Endothelial cell of umbilical vein (primary cell): ENCODE measurements around the gene GRB2. TPM values are rescaled to one million over a fixed set of nuclear protein-coding genes. Genes with fewer than 3 reads are reported as not detected.

Experiments used
- BruUV-seq: library from RNA; stranded (reverse); fragments of 400-500 nt; replicated peaks from 2 replicates; lab custom pipeline; 2021; lab: Mats Ljungman, UMichigan
- CTCF ChIA-PET: fragments of 300-600, 350-600 bp; sonication (Branson Sonifier 250); formaldehyde crosslinking; loops from one replicate; lab custom pipeline; 2021; ENCODE audit warnings: antibody characterized with exemption, inconsistent platforms; lab: Charles Lee
- POLR2A ChIA-PET: fragments of 300-600, 350-600 bp; sonication (Branson Sonifier 250); formaldehyde crosslinking; loops from one replicate; lab custom pipeline; 2021; ENCODE audit warnings: antibody characterized with exemption, inconsistent platforms; lab: Charles Lee
- DNase-seq: peaks from one replicate; pipeline ENCODE4 v3.0.0-alpha.2; 2011; ENCODE audit warnings: low read depth, low spot score
- FAIRE-seq: peaks from 2 replicates; lab custom pipeline; 2011; peaks lifted over from hg19 to GRCh38; lab: Jason Lieb, UNC
- H2AFZ ChIP-seq: 2 replicates; pipeline ENCODE4 v1.6.0; 2012; ENCODE audit warnings: low read depth, low read length, control low read depth, inconsistent platforms
- H3K27ac ChIP-seq: 2 replicates; pipeline ENCODE4 v1.5.1; 2011; ENCODE audit warnings: low read depth, mild to moderate bottlenecking, control low read depth, low read length, moderate library complexity; ENCODE audit not compliant: insufficient read depth
- H3K27me3 ChIP-seq, 2 experiments: 2 replicates each; pipeline versions ENCODE4 v1.6.0 to v1.6.1; 2011; ENCODE audit warnings: low read length in 2 of 2, mixed read lengths in 1 of 2; ENCODE audit not compliant: control insufficient read depth in 2 of 2, insufficient read depth in 2 of 2
- H3K36me3 ChIP-seq, 2 experiments: 2 replicates in 1 of 2; 3 replicates in 1 of 2; pipeline ENCODE4 v1.5.1; 2011; ENCODE audit warnings: low read length in 2 of 2, mild to moderate bottlenecking in 1 of 2, moderate library complexity in 1 of 2; ENCODE audit not compliant: control insufficient read depth in 2 of 2, insufficient read depth in 2 of 2; ENCODE audit errors: extremely low read depth in 1 of 2
- H3K4me1 ChIP-seq: 3 replicates; pipeline ENCODE4 v1.5.1; 2011; ENCODE audit warnings: mild to moderate bottlenecking, low read length; ENCODE audit not compliant: control insufficient read depth, insufficient read depth; ENCODE audit errors: extremely low read depth
- H3K4me2 ChIP-seq: 2 replicates; pipeline ENCODE4 v1.6.1; 2011; ENCODE audit warnings: low read length, control low read depth, mixed read lengths; ENCODE audit not compliant: insufficient read depth
- H3K4me3 ChIP-seq, 3 experiments: fragments of 200-600 bp in 1 of 3; sonication (generic), shearing (Covaris generic) in 1 of 3; replicated peaks in 1 of 3; 2 replicates each; pipeline ENCODE4 v1.5.1; 2011 to 2016; ENCODE audit warnings: control low read depth in 3 of 3, low read length in 3 of 3, mild to moderate bottlenecking in 2 of 3, inconsistent platforms in 1 of 3, low read depth in 1 of 3, moderate library complexity in 1 of 3; ENCODE audit not compliant: insufficient read depth in 1 of 3
- H3K79me2 ChIP-seq: 2 replicates; pipeline ENCODE4 v1.6.0; 2012; ENCODE audit warnings: low read length, inconsistent platforms; ENCODE audit not compliant: control insufficient read depth, insufficient read depth
- H3K9ac ChIP-seq: replicated peaks from 2 replicates; pipeline ENCODE3; 2011; ENCODE audit warnings: low read length, control low read depth; ENCODE audit not compliant: insufficient read depth; ENCODE audit errors: extremely low read depth
- H3K9me1 ChIP-seq: replicated peaks from 3 replicates; pipeline ENCODE4 v1.6.0; 2011; ENCODE audit warnings: mild to moderate bottlenecking, low read length; ENCODE audit not compliant: control insufficient read depth, insufficient read depth; ENCODE audit errors: extremely low read depth
- H3K9me3 ChIP-seq: replicated peaks from 2 replicates; pipeline ENCODE4 v1.5.1; 2012; ENCODE audit warnings: low read length, inconsistent platforms; ENCODE audit not compliant: control insufficient read depth, insufficient read depth
- H4K20me1 ChIP-seq: replicated peaks from 2 replicates; pipeline ENCODE3; 2011; ENCODE audit warnings: mild to moderate bottlenecking, low read length; ENCODE audit not compliant: control insufficient read depth, insufficient read depth; ENCODE audit errors: extremely low read depth
- CTCF ChIP-seq, 2 donors: IDR thresholded peaks; 1 replicate in 1 of 2; 2 replicates in 1 of 2; pipeline ENCODE4 v1.5.1; 2011; ENCODE audit warnings: low read length in 2 of 2, mild to moderate bottlenecking in 2 of 2, moderate library complexity in 2 of 2, control low read depth in 1 of 2, inconsistent platforms in 1 of 2, low read depth in 1 of 2; ENCODE audit not compliant: insufficient read depth in 1 of 2; ENCODE audit errors: extremely low read depth in 1 of 2
- EZH2 ChIP-seq: IDR thresholded peaks from 2 replicates; pipeline ENCODE4 v1.6.1; 2012; ENCODE audit warnings: borderline replicate concordance, low read depth, mild to moderate bottlenecking, moderate library complexity, low read length, inconsistent platforms; ENCODE audit not compliant: severe bottlenecking
- FOS ChIP-seq: IDR thresholded peaks from 2 replicates; pipeline ENCODE4 v1.6.1; 2011; ENCODE audit warnings: mild to moderate bottlenecking, low read length, moderate library complexity, borderline replicate concordance; ENCODE audit not compliant: insufficient read depth
- GATA2 ChIP-seq: IDR thresholded peaks from 2 replicates; pipeline ENCODE4 v1.7.0; 2011; ENCODE audit warnings: low read depth, mild to moderate bottlenecking, moderate library complexity, mixed read lengths, low read length; ENCODE audit not compliant: insufficient read length, insufficient read depth
- JUN ChIP-seq: IDR thresholded peaks from 2 replicates; pipeline ENCODE4 v1.6.1; 2011; ENCODE audit warnings: borderline replicate concordance, low read depth; ENCODE audit not compliant: insufficient read length, insufficient read depth
- MAX ChIP-seq: IDR thresholded peaks from 2 replicates; pipeline ENCODE4 v1.6.1; 2011; ENCODE audit not compliant: insufficient read depth, insufficient read length
- MYC ChIP-seq: IDR thresholded peaks from one replicate; pipeline ENCODE4 v1.6.1; 2011; ENCODE audit warnings: mild to moderate bottlenecking, low read depth, low read length
- POLR2A ChIP-seq: IDR thresholded peaks from 2 replicates; pipeline ENCODE4 v1.6.1; 2012; ENCODE audit warnings: low read depth, mild to moderate bottlenecking, control low read depth, low read length
- POLR2AphosphoS5 ChIP-seq: IDR thresholded peaks from 2 replicates; pipeline ENCODE4 v1.6.1; 2012; ENCODE audit warnings: low read depth, mild to moderate bottlenecking, control low read depth, low read length, moderate library complexity; ENCODE audit not compliant: insufficient read depth
- dilution Hi-C: fragments of 300-500 bp; cut with MboI; formaldehyde crosslinking; loops from one replicate; pipeline ENCODE4 v1.15.0; 2019; ENCODE audit warnings: low sequenced_read_pairs; ENCODE audit not compliant: extremely low pct_ligation_motif_present
- intact Hi-C: fragments of 100-400 bp; cut with micrococcal nuclease; formaldehyde crosslinking; loops from one replicate; pipeline ENCODE4 v1.10.0; 2022
- polyA plus RNA-seq, 4 experiments: library from polyadenylated mRNA; depleted of rRNA in 3 of 4; stranded (reverse) in 3 of 4; unstranded in 1 of 4; fragments of >200 nt; gene quantifications; 2 replicates each; pipeline versions ENCODE4 v1.2.1 to v1.2.3, GENCODE V29; 2011 to 2012; ENCODE audit warnings: missing spikeins in 1 of 4
- total RNA-seq: library from RNA; stranded (reverse); gene quantifications from 2 replicates; pipeline ENCODE4 v1.2.3, GENCODE V29; 2021

The GRB2 gene
- total and polyA plus RNA-seq, 2 donors (not counting 3 experiments of a cell fraction or from before 2014, with no cell fraction given) = 51.5 to 93.9 TPM

- POLR2A ChIA-PET = no interaction called here
- no peak overlapping the region for H3K4me3 ChIP-seq
Observed at GRCh38 chr17:75364078-75364477, 41.4 kb downstream of the GRB2 start.

More at GRCh38 chr17:75364078-75364477, 41.4 kb downstream of the GRB2 start:
- H4K20me1 ChIP-seq = peaks cover 7% of the 10 kb centered on the region
- H3K27ac ChIP-seq = no peak overlapping the region
- dilution Hi-C loops (no loop called here), intact Hi-C loops (no loop called here)
- no peak overlapping the region for H2AFZ ChIP-seq
- no peak overlapping the region for H3K9ac ChIP-seq
- H3K9me3 ChIP-seq = no peaks in the 10 kb centered on the region
- CTCF ChIA-PET = interaction anchor here (1.1 to 2.5 kb wide), 3 partner anchors 9 to 41 kb away, joined by 3 to 6 read pairs (median 4); no protein-coding TSS in a partner anchor
- H3K9me1 ChIP-seq = no peaks in the 10 kb centered on the region
- no peak overlapping the region for H3K4me2 ChIP-seq
- no TSS peak for BruUV-seq
- H3K36me3 ChIP-seq = no peaks in the 10 kb centered on the region
- TF ChIP-seq MYC = no peak
- no peak for TF ChIP-seq FOS
- TF ChIP-seq GATA2 = no peak
- TF ChIP-seq MAX = no peak
- no peak for TF ChIP-seq POLR2AphosphoS5
- TF ChIP-seq CTCF (IDR thresholded peaks at IDR 0.05; ENCODE audit: extremely low read depth in 1 of 2, insufficient read depth in 1 of 2, low read depth in 1 of 2, low read length in 2 of 2) = no peak
- no peak for TF ChIP-seq POLR2A
- no peak for TF ChIP-seq EZH2
- no peak for TF ChIP-seq JUN
- peaks cover 88% of the 10 kb centered on the region for H3K79me2 ChIP-seq
- H3K27me3 ChIP-seq = no peaks in the 10 kb centered on the region
- peaks cover 16% of the 10 kb centered on the region for H3K4me1 ChIP-seq
- no peak for FAIRE-seq
- no peak for DNase-seq
